ENCODE data around the gene LANCL1.
A peak's percentile ranks its signal among the peaks of the same experiment; 100 is the strongest.
"Not testable (repeated sequence)": the region's sequence is repeated elsewhere in the genome, so short reads cannot be mapped to it uniquely, and the experiment has no call there.

Gene LANCL1

GRCh38 chr2:210458395-210458794 is 18.2 kb downstream of the LANCL1 start:
- DNase-seq = no peak

DNA sequence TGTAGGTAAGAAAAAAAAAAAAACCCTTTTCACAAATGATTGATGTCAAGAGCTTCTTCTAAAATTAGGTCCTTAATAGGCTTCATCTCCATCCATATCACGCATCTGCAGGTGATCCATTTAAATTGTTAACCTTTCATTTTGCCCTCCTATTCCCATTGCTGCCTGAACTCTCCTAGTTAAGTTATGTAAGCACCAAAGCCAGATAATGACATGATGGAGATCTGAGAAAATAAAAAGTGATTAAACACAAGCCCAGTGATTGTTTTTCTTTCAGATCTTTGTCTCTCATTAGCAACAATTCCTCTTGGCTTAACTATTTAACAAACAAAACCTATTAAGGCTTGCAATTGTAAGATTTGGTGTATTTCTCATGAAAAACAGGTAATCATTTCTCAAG is 20.0 kb downstream of the LANCL1 start:
- no peak for DNase-seq

GRCh38 chr2:210454336-210454735 is 22.2 kb downstream of the LANCL1 start:
- DNase-seq = no peak

GRCh38 chr2:210452194-210452593 is 24.4 kb downstream of the LANCL1 start:
- DNase-seq = no peak

GRCh38 chr2:210450942-210451341 is 25.6 kb downstream of the LANCL1 start:
- DNase-seq = not testable (repeated sequence)

GRCh38 chr2:210445732-210446131 is 30.8 kb downstream of the LANCL1 start:
- no peak for DNase-seq

DNA sequence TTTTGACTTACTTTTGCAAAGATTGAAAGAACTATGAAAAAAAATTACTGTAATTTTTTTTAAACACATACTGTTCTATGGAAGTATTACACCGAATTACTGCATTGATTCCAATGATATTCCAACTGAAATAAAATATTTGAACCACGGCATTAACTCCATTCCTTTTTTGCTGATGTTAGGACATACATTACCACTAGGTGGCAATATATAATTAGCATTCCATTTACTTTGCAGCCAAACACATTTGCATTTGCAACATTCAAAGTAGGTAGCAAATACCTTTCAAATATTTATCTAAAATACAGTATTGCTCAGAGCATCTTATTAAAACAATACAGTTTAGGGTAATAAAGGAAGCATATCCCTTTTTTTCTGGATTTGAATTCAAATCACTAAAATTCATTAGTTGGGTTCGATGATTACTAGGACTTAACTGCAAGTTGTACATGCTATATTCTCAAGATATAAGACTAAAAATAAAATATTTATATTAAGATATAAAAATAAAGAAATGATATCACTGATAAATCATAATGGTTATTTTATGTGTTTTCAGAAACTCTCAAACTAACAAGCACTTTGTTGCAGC is 31.3 kb downstream of the LANCL1 start:
- DNase-seq = peak; percentile 15 to 17

- no peak for DNase-seq
These were observed 33.0 kb downstream of the LANCL1 start for GRCh38 chr2:210443527-210443926.

- DNase-seq = no peak
These were observed 33.7 kb downstream of the LANCL1 start for GRCh38 chr2:210442878-210443277.

GRCh38 chr2:210442457-210442856 is 34.1 kb downstream of the LANCL1 start:
- DNase-seq = no peak

- no peak for DNase-seq
These were observed 36.4 kb downstream of the LANCL1 start for GRCh38 chr2:210440206-210440605.

DNA sequence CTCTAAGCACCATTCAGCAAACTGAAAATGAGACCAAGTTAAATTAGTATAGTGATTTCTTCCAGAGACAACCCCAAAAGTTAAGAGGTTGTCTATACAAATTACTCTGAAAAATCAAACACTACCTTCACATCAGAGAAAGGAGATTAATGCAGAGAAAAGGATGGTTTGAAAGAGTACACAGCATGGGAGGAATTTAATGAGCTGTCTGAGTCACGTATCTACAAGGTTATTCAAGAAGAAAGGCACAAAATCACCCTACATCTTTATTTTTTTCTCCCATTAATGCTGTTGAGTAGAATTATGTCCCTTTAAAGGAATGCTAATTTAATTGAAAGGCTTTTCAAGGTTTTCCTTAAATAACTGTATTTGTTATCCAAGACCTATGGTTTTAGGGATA is 41.1 kb downstream of the LANCL1 start:
- DNase-seq = no peak

- DNase-seq = no peak
These were observed 43.9 kb downstream of the LANCL1 start for GRCh38 chr2:210432633-210433032.

DNA sequence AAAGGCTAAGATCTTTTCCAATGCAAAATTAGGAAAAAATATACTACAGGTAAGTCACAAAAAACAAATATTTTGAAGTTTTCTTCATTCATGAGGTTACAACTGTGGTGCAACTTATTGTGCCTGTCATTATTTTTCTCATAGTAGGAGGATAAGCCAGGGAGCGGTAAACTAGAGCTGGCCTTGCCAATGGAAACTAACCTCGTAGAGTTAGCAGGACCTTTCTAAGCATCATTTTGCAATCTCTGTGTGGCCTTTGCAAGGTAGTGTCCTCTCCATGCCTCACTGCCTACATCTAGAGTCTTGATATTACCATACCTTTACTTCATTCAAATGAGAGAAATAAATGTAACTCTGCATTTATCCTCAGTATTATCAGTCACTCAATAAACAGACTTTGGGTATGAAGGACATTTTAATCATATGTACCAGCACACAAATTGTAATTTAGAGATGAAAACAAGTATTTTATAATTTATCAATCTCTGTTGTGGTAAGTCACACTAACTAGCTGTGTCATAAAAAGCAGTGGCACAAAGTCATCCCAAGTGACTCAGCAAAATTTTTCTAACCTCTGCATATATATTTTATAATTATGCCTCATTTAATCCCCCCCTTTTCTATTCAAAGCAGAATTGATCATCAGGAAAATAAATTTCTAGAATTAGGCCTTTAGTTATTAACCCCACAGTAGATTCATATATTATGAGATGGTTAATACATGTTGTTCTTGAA is 47.0 kb downstream of the LANCL1 start:
- DNase-seq = no peak

DNA sequence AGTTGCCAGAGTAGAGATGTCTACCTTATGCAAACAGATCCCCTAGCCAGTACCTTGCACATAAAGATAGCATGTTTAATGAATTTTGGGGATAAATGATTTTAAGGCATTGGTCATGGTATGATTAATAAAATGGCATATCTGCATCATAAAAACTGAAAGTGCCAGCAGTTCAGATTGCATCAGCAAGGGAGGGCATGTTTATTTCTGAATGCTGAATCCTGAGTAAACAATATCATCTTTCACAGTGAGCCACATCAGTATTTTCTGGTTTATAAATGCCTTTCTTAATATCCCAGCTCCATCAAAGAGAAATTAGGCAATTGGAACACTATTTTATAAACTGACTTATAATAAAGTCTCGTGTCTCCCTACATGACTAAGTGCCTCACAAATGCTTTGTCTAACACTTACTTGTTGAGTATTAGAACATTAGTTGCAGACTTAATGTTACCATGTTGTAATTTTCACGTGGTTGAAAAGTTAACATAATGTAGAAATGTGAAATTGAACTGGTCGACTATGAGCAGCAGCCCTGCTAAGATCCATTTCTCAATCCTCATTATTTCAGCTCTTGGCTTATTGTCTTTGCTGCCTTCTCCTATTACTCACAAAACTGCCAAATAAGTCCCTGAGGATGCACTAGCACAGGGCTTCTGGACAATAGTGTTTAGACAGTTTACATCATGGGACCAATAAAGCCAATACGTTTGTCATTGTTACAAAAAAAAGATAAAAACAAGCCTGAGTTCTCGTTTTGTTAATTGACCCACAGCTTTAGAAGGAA is 48.0 kb downstream of the LANCL1 start:
- no peak for DNase-seq

DNA sequence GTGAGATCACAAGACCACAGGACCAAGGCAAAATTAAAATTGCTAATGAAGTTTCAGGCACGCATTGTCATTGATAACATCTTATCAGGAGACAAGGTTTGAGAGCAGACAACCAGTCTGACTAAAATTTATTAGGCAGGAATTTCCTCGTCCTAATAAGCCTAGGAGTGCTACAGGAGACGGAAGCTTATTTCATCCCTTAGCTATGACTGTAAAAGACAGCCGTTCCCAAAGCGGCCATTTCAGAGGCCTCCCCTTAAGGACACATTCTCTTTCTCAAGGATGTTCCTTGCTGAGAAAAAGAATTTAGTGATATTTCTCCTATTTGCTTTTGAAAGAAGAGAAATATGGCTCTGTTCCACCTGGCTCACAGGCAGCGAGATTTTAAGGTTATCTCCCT is 49.2 kb downstream of the LANCL1 start:
- DNase-seq = not testable (repeated sequence)

DNA sequence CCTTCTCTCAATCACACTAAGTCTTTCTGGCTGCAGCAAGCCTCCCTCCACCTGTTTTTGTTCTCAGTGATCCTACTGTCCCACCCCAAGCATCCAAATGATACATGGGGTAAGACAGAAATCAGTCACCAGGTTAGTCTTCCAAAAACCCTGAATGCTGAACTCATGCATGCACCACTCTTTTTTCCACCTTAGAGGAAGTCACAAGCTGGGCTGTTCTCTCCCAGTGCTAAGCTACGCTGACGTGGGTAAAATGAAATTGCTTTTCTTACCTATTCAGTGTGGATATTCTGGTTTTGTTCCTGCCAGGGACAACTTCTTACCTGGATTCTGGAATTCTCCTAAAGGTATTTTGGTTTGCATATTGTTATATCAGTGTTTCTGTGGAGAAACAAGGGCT is 54.2 kb downstream of the LANCL1 start:
- DNase-seq = no peak

DNA sequence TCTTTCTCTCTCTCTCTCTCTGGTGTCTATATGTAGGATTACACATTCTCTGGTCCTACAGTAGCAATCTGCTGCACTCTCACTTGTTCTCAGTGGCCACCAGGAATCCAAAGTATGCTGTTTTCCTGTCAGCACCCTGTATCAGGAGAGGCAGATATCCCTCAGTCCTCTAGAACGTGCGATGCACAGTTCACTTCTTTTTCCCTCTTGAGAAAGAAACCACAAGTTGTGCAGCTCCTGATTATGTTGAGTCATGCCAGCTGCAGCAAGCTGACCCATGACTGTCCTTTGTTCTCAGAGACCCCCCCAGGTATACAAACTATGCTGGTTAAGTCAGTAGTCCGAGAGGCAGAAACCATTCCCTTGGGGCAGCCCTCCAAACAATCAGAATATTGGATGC is 54.6 kb downstream of the LANCL1 start:
- peak in 1 of 2 experiments; percentile 9 for DNase-seq

- no peak for DNase-seq
These were observed 63.9 kb downstream of the LANCL1 start for GRCh38 chr2:210412660-210413059.

DNA sequence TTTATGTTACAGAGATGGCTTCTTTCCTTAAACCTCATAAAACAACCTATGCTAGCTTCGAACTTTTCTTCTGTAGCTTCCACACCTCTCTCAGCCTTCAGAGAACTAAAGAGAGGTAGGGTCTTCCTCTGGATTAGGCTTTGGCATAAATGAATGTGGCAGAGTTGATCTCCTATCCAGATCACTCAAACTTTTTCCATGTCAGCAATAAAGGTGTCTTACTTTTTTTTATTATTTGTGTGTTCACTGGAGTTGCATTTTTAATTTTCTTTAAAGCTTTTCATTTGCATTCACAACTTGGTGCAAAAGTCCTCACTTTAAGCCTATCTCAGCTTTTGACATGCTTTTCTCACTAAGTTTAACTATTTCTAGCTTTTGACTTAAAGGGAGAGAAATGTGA is 66.0 kb downstream of the LANCL1 start:
- DNase-seq = no peak

- DNase-seq = no peak
These were observed 77.0 kb downstream of the LANCL1 start for GRCh38 chr2:210399440-210400041.

- DNase-seq = no peak
These were observed 84.1 kb downstream of the LANCL1 start for GRCh38 chr2:210392469-210392881.

- no peak for DNase-seq
These were observed 86.7 kb downstream of the LANCL1 start for GRCh38 chr2:210389856-210390255.

DNA sequence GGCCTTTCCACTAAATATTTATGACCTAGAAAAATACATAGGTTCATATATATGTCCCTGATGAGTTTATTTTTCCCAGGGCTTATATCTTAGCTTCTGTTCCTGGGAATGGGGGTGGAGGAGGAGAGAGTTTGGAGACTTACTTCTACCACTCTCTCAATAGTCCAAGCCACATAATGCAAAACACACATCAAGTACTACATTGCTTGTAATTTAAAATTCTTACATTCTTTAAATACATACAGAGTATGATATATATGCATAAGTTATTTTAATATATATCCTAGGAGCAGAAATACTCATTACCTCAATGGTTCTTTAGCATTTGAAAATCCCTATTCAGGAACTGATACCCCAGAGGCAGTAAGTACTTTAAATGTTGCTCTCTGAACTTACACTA is 88.4 kb downstream of the LANCL1 start:
- no peak for DNase-seq

Data from SHP77 (cell line).